Left kidney (tissue), 2 donors: ENCODE measurements around the gene DOHH. TPM values are rescaled to one million over a fixed set of nuclear protein-coding genes. Genes with fewer than 3 reads are reported as not detected.
"Not testable (repeated sequence)": the region's sequence is repeated elsewhere in the genome, so short reads cannot be mapped to it uniquely, and the experiment has no call there.

Experiments used
- DNase-seq: peaks from one replicate; pipeline ENCODE4 v3.0.0-alpha.2; 2013
- polyA plus RNA-seq: library from polyadenylated mRNA; unstranded; fragments of 120-200 nt; gene quantifications from one replicate; pipeline ENCODE4 v1.2.1, GENCODE V29; 2013; ENCODE audit not compliant: insufficient read length

The DOHH gene
- polyA plus RNA-seq, 1 donor = 5.2 TPM

GRCh38 chr19:3459965-3460582 is 40.4 kb downstream of the DOHH start:
- no peak for DNase-seq

GRCh38 chr19:3459089-3459881 is 41.2 kb downstream of the DOHH start:
- peak; percentile 86 for DNase-seq

GRCh38 chr19:3458229-3459088 is 42.0 kb downstream of the DOHH start:
- DNase-seq = no peak

- no peak for DNase-seq
Observed at GRCh38 chr19:3457528-3458228, 42.8 kb downstream of the DOHH start.

- no peak for DNase-seq
Observed at GRCh38 chr19:3456925-3457527, 43.4 kb downstream of the DOHH start.

GRCh38 chr19:3455960-3456601 is 44.4 kb downstream of the DOHH start:
- DNase-seq = no peak

GRCh38 chr19:3455393-3455955 is 45.0 kb downstream of the DOHH start:
- DNase-seq = no peak

GRCh38 chr19:3454656-3455392 is 45.6 kb downstream of the DOHH start:
- DNase-seq = no peak

- DNase-seq = no peak
Observed at GRCh38 chr19:3453840-3454239, 46.6 kb downstream of the DOHH start.

- DNase-seq = not testable (repeated sequence)
Observed at GRCh38 chr19:3452942-3453214, 47.6 kb downstream of the DOHH start.

- no peak for DNase-seq
Observed at GRCh38 chr19:3452171-3452941, 48.1 kb downstream of the DOHH start.

GRCh38 chr19:3451451-3451866 is 49.0 kb downstream of the DOHH start:
- DNase-seq = no peak

GRCh38 chr19:3450796-3451411 is 49.6 kb downstream of the DOHH start:
- DNase-seq = no peak

- no peak for DNase-seq
Observed at GRCh38 chr19:3448616-3449334, 51.7 kb downstream of the DOHH start.

GRCh38 chr19:3446657-3447056 is 53.8 kb downstream of the DOHH start:
- not testable (repeated sequence) for DNase-seq

- no peak for DNase-seq
Observed at GRCh38 chr19:3444695-3445234, 55.7 kb downstream of the DOHH start.

- peak; percentile 62 for DNase-seq
Observed at GRCh38 chr19:3443840-3444694, 56.4 kb downstream of the DOHH start.
